Stomach (tissue), 4 donors: ENCODE data around the gene POC1A.

ENCODE experiments used
- EP300 ChIP-seq: sonication (generic); formaldehyde crosslinking; IDR thresholded peaks from one replicate; pipeline ENCODE4 v1.6.1; 2017; ENCODE audit warnings: antibody characterized with exemption
- POLR2A ChIP-seq, 4 donors: fragments of 450-650 bp; IDR thresholded peaks; one replicate each; pipeline ENCODE4 v1.6.1; 2016; ENCODE audit warnings: antibody characterized with exemption in 4 of 4, control low read depth in 2 of 4, mild to moderate bottlenecking in 1 of 4, moderate library complexity in 1 of 4
- TF ChIP-seq, protein P1 (sequence below), 7 experiments: fragments of 450-650 bp in 4 of 7; fragments of 200-600 bp in 3 of 7; sonication (generic) in 3 of 7; IDR thresholded peaks; one replicate each; pipeline ENCODE4 v1.5.1; 2016 to 2019; ENCODE audit warnings: antibody characterized with exemption in 7 of 7, control low read depth in 2 of 7, mild to moderate bottlenecking in 1 of 7

DNA sequence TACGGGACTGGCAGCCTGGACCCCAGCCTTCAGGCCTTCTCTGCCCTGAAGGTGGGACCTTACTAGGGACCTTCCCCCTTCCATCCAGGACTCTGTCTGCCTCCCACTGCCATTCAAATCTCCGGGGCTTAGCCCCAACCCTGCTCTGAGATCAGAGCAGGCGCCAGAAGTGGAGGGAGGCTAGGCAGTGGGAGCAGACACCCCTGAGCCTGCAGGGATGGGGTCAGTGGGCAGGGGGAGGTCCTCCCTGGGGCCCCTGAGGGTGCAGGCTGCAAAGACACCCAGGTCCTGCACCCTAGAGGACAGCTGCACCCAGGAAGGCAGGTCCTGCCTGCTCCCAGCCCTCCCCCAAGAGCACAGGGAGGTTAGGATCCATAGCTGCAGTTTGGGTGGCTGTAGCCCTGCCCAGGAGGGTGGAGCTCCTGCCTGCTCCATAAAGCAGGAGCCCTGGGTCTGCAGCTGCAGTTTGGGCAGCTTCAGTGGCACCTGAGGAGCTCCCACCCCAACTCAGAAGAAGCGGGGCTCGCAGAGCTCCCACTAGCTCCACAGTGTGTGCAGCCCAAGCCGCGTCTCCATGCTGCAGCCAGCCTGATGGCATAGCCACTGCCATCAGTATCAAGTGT lies 8.1 kb upstream of the POC1A start:
- TF ChIP-seq, protein P1, sequence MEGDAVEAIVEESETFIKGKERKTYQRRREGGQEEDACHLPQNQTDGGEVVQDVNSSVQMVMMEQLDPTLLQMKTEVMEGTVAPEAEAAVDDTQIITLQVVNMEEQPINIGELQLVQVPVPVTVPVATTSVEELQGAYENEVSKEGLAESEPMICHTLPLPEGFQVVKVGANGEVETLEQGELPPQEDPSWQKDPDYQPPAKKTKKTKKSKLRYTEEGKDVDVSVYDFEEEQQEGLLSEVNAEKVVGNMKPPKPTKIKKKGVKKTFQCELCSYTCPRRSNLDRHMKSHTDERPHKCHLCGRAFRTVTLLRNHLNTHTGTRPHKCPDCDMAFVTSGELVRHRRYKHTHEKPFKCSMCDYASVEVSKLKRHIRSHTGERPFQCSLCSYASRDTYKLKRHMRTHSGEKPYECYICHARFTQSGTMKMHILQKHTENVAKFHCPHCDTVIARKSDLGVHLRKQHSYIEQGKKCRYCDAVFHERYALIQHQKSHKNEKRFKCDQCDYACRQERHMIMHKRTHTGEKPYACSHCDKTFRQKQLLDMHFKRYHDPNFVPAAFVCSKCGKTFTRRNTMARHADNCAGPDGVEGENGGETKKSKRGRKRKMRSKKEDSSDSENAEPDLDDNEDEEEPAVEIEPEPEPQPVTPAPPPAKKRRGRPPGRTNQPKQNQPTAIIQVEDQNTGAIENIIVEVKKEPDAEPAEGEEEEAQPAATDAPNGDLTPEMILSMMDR (IDR thresholded peaks at IDR 0.05): no peak
- TF ChIP-seq POLR2A (IDR thresholded peaks at IDR 0.05) (no peak), EP300 (no peak)
